Esophagus (tissue), 2 donors: ENCODE data around the gene SETMAR. TPM values are rescaled to one million over a fixed set of nuclear protein-coding genes. Genes with fewer than 3 reads are reported as not detected.

Experiments used
- H3K27ac ChIP-seq, 2 donors: one replicate each; pipeline ENCODE4 v1.5.1; 2013; ENCODE audit warnings: low read depth in 2 of 2, mild to moderate bottlenecking in 2 of 2, inconsistent platforms in 1 of 2, low read length in 1 of 2, moderate library complexity in 1 of 2
- H3K27me3 ChIP-seq, 2 donors: one replicate each; pipeline ENCODE4 v1.6.1; 2013; ENCODE audit warnings: low read length in 2 of 2, control low read depth in 1 of 2, mild to moderate bottlenecking in 1 of 2; ENCODE audit not compliant: insufficient read depth in 2 of 2, control insufficient read depth in 1 of 2
- H3K36me3 ChIP-seq, 2 donors: one replicate each; pipeline ENCODE4 v1.6.1; 2013; ENCODE audit warnings: low read length in 1 of 2; ENCODE audit not compliant: control insufficient read depth in 2 of 2, insufficient read depth in 2 of 2
- H3K4me1 ChIP-seq, 2 donors: one replicate each; pipeline ENCODE4 v1.6.1; 2013; ENCODE audit warnings: low read length in 1 of 2; ENCODE audit not compliant: control insufficient read depth in 2 of 2, insufficient read depth in 2 of 2
- H3K4me3 ChIP-seq, 2 donors: one replicate each; pipeline ENCODE4 v1.5.1; 2013; ENCODE audit warnings: low read length in 2 of 2, mild to moderate bottlenecking in 2 of 2, low read depth in 1 of 2, moderate library complexity in 1 of 2
- H3K9me3 ChIP-seq, 2 donors: one replicate each; pipeline ENCODE4 v1.6.1; 2013; ENCODE audit warnings: mild to moderate bottlenecking in 2 of 2, low read depth in 1 of 2, low read length in 1 of 2, moderate library complexity in 1 of 2; ENCODE audit not compliant: control insufficient read depth in 2 of 2, insufficient read depth in 1 of 2
- WGBS, 2 donors: extraction: QIAGEN DNeasy Blood & Tissue Kit; methylation state at CpG; one replicate each; pipeline ENCODE4 v1.1.7; 2013; 5-methylcytosine and 5-hydroxymethylcytosine counted together
- polyA plus RNA-seq, 2 donors: library from polyadenylated mRNA; stranded (reverse); fragments of 200-250 nt; gene quantifications; one replicate each; pipeline ENCODE4 v1.2.3, GENCODE V29; 2013
- donor health status: healthy with polysubstance abuse.
- donor health status: Bipolar disorder and iron deficiency.

Gene SETMAR
- polyA plus RNA-seq, 2 donors, result 12.2 to 13.7 TPM

DNA sequence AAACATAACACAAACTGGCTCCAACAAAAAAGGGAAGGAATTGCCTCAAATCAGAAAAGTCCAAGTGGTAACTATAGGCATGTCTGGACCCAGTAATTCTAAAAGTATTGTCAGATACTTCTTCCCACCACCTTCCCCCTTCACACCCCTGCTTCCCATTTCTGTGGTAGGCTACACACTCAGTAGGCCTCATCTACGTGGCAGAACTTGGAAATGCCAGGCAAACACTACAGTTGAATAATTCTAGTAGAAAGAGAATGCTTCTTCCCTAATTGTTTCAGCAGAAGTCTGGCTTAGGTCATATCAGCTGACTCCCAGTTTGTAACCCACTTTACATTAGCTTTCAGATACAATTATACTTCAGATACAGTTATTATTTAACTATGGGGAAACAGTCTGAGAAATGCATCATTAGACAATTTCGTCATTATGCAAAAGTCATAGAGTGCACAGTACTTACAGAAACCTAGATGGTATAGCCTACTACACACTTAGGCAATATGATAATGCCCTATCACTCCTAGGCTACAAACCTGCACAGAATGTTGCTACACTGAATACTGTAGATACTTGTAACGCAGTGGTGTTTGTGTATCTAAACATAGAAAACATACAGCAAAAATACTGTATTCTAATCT, 6.4 kb downstream of the SETMAR start:
- peaks cover 0 to 3% of the 10 kb centered on the region in 2 donors for H3K36me3 ChIP-seq
- no peak overlapping the region for H3K27ac ChIP-seq
- H3K4me1 ChIP-seq, result no peaks in the 10 kb centered on the region
- H3K9me3 ChIP-seq, result no peaks in the 10 kb centered on the region
- H3K27me3 ChIP-seq, result no peaks in the 10 kb centered on the region
- 87 to 91% methylated on average over 3 of the region's 3 CpGs for WGBS, 2 donors
- H3K4me3 ChIP-seq, result no peak overlapping the region

GRCh38 chr3:4310971-4311370, 7.8 kb downstream of the SETMAR start:
- Histone ChIP-seq H3K27me3 (no peaks in the 10 kb centered on the region), H3K4me1 (no peaks in the 10 kb centered on the region), H3K9me3 (no peaks in the 10 kb centered on the region), H3K27ac (no peak overlapping the region), H3K36me3 (peaks cover 0 to 3% of the 10 kb centered on the region in 2 donors), H3K4me3 (no peak overlapping the region)
- 61 to 65% methylated on average over 3 of the region's 3 CpGs for WGBS, 2 donors

- H3K27me3 ChIP-seq, result no peaks in the 10 kb centered on the region
- H3K4me1 ChIP-seq, result no peaks in the 10 kb centered on the region
Observed at GRCh38 chr3:4311496-4311895, 8.3 kb downstream of the SETMAR start.

GRCh38 chr3:4313606-4314293, 10.6 kb downstream of the SETMAR start:
- Histone ChIP-seq H3K9me3 (no peaks in the 10 kb centered on the region), H3K27ac (no peak overlapping the region), H3K36me3 (peaks cover 0 to 3% of the 10 kb centered on the region in 2 donors), H3K4me1 (no peaks in the 10 kb centered on the region), H3K27me3 (no peaks in the 10 kb centered on the region), H3K4me3 (no peak overlapping the region)
- WGBS, 2 donors, result 88 to 95% methylated on average over 4 of the region's 4 CpGs

More at GRCh38 chr3:4311496-4311895, 8.3 kb downstream of the SETMAR start:
- H3K27ac ChIP-seq, result no peak overlapping the region
- H3K9me3 ChIP-seq, result no peaks in the 10 kb centered on the region
- H3K4me3 ChIP-seq, result no peak overlapping the region
- peaks cover 0 to 3% of the 10 kb centered on the region in 2 donors for H3K36me3 ChIP-seq

DNA sequence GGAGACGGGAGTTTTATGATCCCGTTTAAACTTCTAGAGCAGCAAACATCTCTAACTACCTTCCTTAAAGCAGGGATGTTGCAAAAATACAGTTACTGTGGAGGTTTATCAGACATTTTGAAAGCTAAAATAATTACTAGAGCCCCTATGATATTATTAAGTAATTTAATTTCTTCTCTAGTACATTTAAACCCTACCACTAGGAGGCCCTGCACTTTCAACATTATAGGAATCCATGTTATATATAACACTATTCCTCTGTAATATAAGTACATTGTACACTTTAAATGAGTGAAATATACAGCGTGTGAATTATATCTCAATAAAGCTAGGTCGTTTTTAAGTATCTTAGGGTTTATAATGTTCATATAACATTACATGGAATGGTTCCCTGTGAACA, 11.5 kb downstream of the SETMAR start:
- Histone ChIP-seq H3K36me3 (peaks cover 0 to 3% of the 10 kb centered on the region in 2 donors), H3K9me3 (no peaks in the 10 kb centered on the region), H3K4me3 (no peak overlapping the region), H3K4me1 (no peaks in the 10 kb centered on the region), H3K27me3 (no peaks in the 10 kb centered on the region), H3K27ac (no peak overlapping the region)
- WGBS, 2 donors, result 78 to 86% methylated on average over 4 of the region's 4 CpGs

- Histone ChIP-seq H3K9me3 (no peaks in the 10 kb centered on the region), H3K4me1 (peaks cover 0 to 2% of the 10 kb centered on the region in 2 donors), H3K36me3 (no peaks in the 10 kb centered on the region), H3K27ac (no peak overlapping the region), H3K27me3 (no peaks in the 10 kb centered on the region), H3K4me3 (no peak overlapping the region)
Observed at GRCh38 chr3:4320096-4320911, 17.1 kb downstream of the SETMAR start.

DNA sequence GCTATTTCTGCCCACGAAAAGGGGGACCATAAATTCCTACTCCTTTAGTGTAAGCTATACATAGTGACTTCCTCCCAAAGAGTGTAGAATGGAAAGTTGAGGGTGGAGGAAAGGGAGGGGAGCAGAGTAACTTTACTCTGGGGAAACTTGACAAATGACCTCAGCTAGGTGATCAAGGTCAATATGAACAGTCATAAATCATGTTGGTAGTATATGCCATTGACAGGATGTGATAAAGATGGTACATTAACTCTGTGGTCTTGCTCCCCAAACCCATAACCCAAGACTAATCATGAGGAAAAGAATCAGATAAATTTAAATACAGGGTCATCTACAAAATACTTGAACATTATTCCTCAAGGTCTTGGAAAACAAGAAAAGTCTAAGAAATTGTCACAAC, 18.6 kb downstream of the SETMAR start:
- Histone ChIP-seq H3K27me3 (no peaks in the 10 kb centered on the region), H3K4me3 (no peak overlapping the region), H3K9me3 (no peaks in the 10 kb centered on the region), H3K36me3 (no peaks in the 10 kb centered on the region), H3K4me1 (peaks cover 0 to 2% of the 10 kb centered on the region in 2 donors), H3K27ac (no peak overlapping the region)
- 82 to 83% methylated on average over 1 of the region's 1 CpG for WGBS, 2 donors

DNA sequence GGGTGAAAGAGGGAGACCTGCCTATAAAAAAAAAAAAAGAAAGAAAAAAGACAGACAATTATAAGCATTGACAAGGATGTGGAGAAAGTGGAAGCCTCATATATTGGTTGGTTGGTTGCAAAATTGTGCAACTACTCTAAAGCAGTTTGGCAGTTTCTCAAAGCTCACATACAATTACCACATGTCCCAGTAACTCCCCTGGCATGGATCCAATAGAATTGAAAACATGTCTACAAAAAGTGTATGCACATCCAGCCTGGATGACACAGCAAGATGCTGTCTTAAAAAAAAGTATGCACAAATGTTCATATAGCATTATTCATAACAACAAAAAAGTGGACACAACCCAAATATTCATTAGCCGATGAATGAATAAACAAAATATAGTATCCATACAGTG, 19.5 kb downstream of the SETMAR start:
- Histone ChIP-seq H3K4me1 (peaks cover 0 to 2% of the 10 kb centered on the region in 2 donors), H3K9me3 (no peaks in the 10 kb centered on the region), H3K4me3 (no peak overlapping the region), H3K27ac (no peak overlapping the region), H3K36me3 (no peaks in the 10 kb centered on the region), H3K27me3 (no peaks in the 10 kb centered on the region)
- WGBS, 2 donors, result 58 to 78% methylated on average over 1 of the region's 1 CpG

- Histone ChIP-seq H3K27ac (no peak overlapping the region), H3K4me3 (no peak overlapping the region), H3K36me3 (no peaks in the 10 kb centered on the region), H3K27me3 (no peaks in the 10 kb centered on the region), H3K9me3 (no peaks in the 10 kb centered on the region), H3K4me1 (peaks cover 0 to 2% of the 10 kb centered on the region in 2 donors)
- 84 to 85% methylated on average over 3 of the region's 3 CpGs for WGBS, 2 donors
Observed at GRCh38 chr3:4323246-4324027, 20.3 kb downstream of the SETMAR start.
